Thymus (tissue), 11 donors: ENCODE data around the gene FCGR3A. TPM values are rescaled to one million over a fixed set of nuclear protein-coding genes. Genes with fewer than 3 reads are reported as not detected.

ENCODE experiments used
- DNase-seq, 9 donors: peaks; one replicate each; pipeline ENCODE4 v3.0.0-alpha.2; 2013; ENCODE audit warnings: low spot score in 9 of 9, low read depth in 6 of 9, missing footprints in 1 of 9
- H3K27ac ChIP-seq, 2 donors: one replicate each; pipeline ENCODE4 v1.5.1; 2013; ENCODE audit warnings: control low read depth in 1 of 2, low read depth in 1 of 2, low read length in 1 of 2, mild to moderate bottlenecking in 1 of 2, moderate library complexity in 1 of 2
- H3K27me3 ChIP-seq, 2 donors: one replicate each; pipeline ENCODE4 v1.5.1; 2013; ENCODE audit warnings: low read length in 1 of 2; ENCODE audit not compliant: control insufficient read depth in 2 of 2, insufficient read depth in 1 of 2
- H3K36me3 ChIP-seq, 2 donors: one replicate each; pipeline ENCODE4 v1.5.1; 2013; ENCODE audit warnings: low read length in 1 of 2, mild to moderate bottlenecking in 1 of 2, moderate library complexity in 1 of 2; ENCODE audit not compliant: control insufficient read depth in 2 of 2, insufficient read depth in 2 of 2
- H3K4me1 ChIP-seq, 2 donors: one replicate each; pipeline ENCODE4 v1.5.1; 2013; ENCODE audit warnings: low read length in 2 of 2; ENCODE audit not compliant: control insufficient read depth in 2 of 2, insufficient read depth in 2 of 2
- H3K4me3 ChIP-seq, 2 donors: one replicate each; pipeline ENCODE4 v1.5.1; 2013; ENCODE audit warnings: low read length in 2 of 2, control low read depth in 1 of 2, mild to moderate bottlenecking in 1 of 2
- H3K9me3 ChIP-seq, 2 donors: one replicate each; pipeline ENCODE4 v1.5.1; 2013; ENCODE audit warnings: low read length in 1 of 2, mild to moderate bottlenecking in 1 of 2; ENCODE audit not compliant: control insufficient read depth in 2 of 2, insufficient read depth in 1 of 2
- WGBS: extraction: QIAGEN DNeasy Blood & Tissue Kit; methylation state at CpG from one replicate; pipeline ENCODE4 v1.1.7; 2013; 5-methylcytosine and 5-hydroxymethylcytosine counted together
- polyA plus RNA-seq: library from polyadenylated mRNA; stranded (reverse); fragments of 200-250 nt; gene quantifications from one replicate; pipeline ENCODE4 v1.2.3, GENCODE V29; 2013
- total RNA-seq: library from RNA; stranded (reverse); fragments of 120-200 nt; gene quantifications from one replicate; pipeline ENCODE4 v1.2.4, GENCODE V29; 2013
- donor health status: healthy.

Gene FCGR3A
- total and polyA plus RNA-seq, 2 donors, result 9.0 to 41.1 TPM

- peaks cover 0 to 3% of the 10 kb centered on the region in 2 donors for H3K4me1 ChIP-seq
- H3K4me3 ChIP-seq, result no peak overlapping the region
- no peak for DNase-seq
- H3K27ac ChIP-seq, result no peak overlapping the region
- no peaks in the 10 kb centered on the region for H3K36me3 ChIP-seq
- 94% methylated on average over 5 of the region's 5 CpGs for WGBS
- H3K9me3 ChIP-seq, result no peaks in the 10 kb centered on the region
- no peaks in the 10 kb centered on the region for H3K27me3 ChIP-seq
These were observed 38.4 kb downstream of the FCGR3A start for GRCh38 chr1:161511018-161511755.

- peaks cover 0 to 8% of the 10 kb centered on the region in 2 donors for H3K4me1 ChIP-seq
- no peak overlapping the region for H3K4me3 ChIP-seq
- 93% methylated on average over 3 of the region's 3 CpGs for WGBS
- no peaks in the 10 kb centered on the region for H3K27me3 ChIP-seq
- DNase-seq, result no peak
- H3K27ac ChIP-seq, result no peak overlapping the region
- no peaks in the 10 kb centered on the region for H3K9me3 ChIP-seq
- no peaks in the 10 kb centered on the region for H3K36me3 ChIP-seq
These were observed 39.1 kb downstream of the FCGR3A start for GRCh38 chr1:161510477-161510876.

- Histone ChIP-seq H3K27ac (no peak overlapping the region), H3K4me3 (no peak overlapping the region), H3K36me3 (no peaks in the 10 kb centered on the region), H3K9me3 (no peaks in the 10 kb centered on the region), H3K27me3 (no peaks in the 10 kb centered on the region), H3K4me1 (peaks cover 0 to 8% of the 10 kb centered on the region in 2 donors)
- no peak for DNase-seq
- 51% methylated on average over 13 of the region's 15 CpGs for WGBS
These were observed 43.0 kb downstream of the FCGR3A start for GRCh38 chr1:161506336-161507223.

GRCh38 chr1:161505686-161506085, 43.9 kb downstream of the FCGR3A start:
- no peak for DNase-seq
- Histone ChIP-seq H3K4me3 (no peak overlapping the region), H3K36me3 (no peaks in the 10 kb centered on the region), H3K4me1 (peaks cover 0 to 8% of the 10 kb centered on the region in 2 donors), H3K9me3 (no peaks in the 10 kb centered on the region), H3K27me3 (no peaks in the 10 kb centered on the region), H3K27ac (no peak overlapping the region)
- 92% methylated on average over 6 of the region's 6 CpGs for WGBS

GRCh38 chr1:161503394-161503748, 46.2 kb downstream of the FCGR3A start:
- Histone ChIP-seq H3K36me3 (no peaks in the 10 kb centered on the region), H3K27me3 (no peaks in the 10 kb centered on the region), H3K4me1 (peaks cover 0 to 8% of the 10 kb centered on the region in 2 donors), H3K4me3 (no peak overlapping the region), H3K27ac (no peak overlapping the region), H3K9me3 (no peaks in the 10 kb centered on the region)
- DNase-seq, result no peak

- Histone ChIP-seq H3K4me3 (no peak overlapping the region), H3K27me3 (no peaks in the 10 kb centered on the region), H3K9me3 (no peaks in the 10 kb centered on the region), H3K27ac (no peak overlapping the region), H3K36me3 (no peaks in the 10 kb centered on the region), H3K4me1 (peaks cover 0 to 8% of the 10 kb centered on the region in 2 donors)
- no peak for DNase-seq
- 95% methylated on average over 1 of the region's 1 CpG for WGBS
These were observed 46.8 kb downstream of the FCGR3A start for GRCh38 chr1:161502641-161503393.

GRCh38 chr1:161502181-161502580, 47.4 kb downstream of the FCGR3A start:
- Histone ChIP-seq H3K4me1 (peaks cover 0 to 8% of the 10 kb centered on the region in 2 donors), H3K27me3 (no peaks in the 10 kb centered on the region), H3K9me3 (no peaks in the 10 kb centered on the region), H3K27ac (no peak overlapping the region), H3K4me3 (no peak overlapping the region), H3K36me3 (no peaks in the 10 kb centered on the region)
- DNase-seq, result no peak
- 93% methylated on average over 4 of the region's 4 CpGs for WGBS

- H3K27me3 ChIP-seq, result peaks cover 0 to 2% of the 10 kb centered on the region in 2 donors
- no peak overlapping the region for H3K27ac ChIP-seq
- 95% methylated on average over 1 of the region's 1 CpG for WGBS
- no peak overlapping the region for H3K4me3 ChIP-seq
- H3K9me3 ChIP-seq, result no peaks in the 10 kb centered on the region
- peaks cover 0 to 5% of the 10 kb centered on the region in 2 donors for H3K4me1 ChIP-seq
- no peaks in the 10 kb centered on the region for H3K36me3 ChIP-seq
- DNase-seq, result no peak
These were observed 48.4 kb downstream of the FCGR3A start for GRCh38 chr1:161501234-161501633.
